CD4-positive, alpha-beta T cell (primary cell): ENCODE measurements around the gene NUP85. TPM values are rescaled to one million over a fixed set of nuclear protein-coding genes. Genes with fewer than 3 reads are reported as not detected.

Source experiments
- ATAC-seq: fragments of 200-7000 bp; cut with Tn5 transposase; one replicate; pipeline ENCODE4 v1.10.0; 2022; ENCODE audit warnings: mild to moderate bottlenecking; ENCODE audit not compliant: poor library complexity
- CTCF ChIA-PET: fragments of 350-600 bp; sonication (Branson Sonifier 250); formaldehyde crosslinking; loops from one replicate; lab custom pipeline; 2021; ENCODE audit warnings: antibody characterized with exemption, inconsistent platforms; lab: Charles Lee
- POLR2A ChIA-PET: fragments of 350-600 bp; sonication (Branson Sonifier 250); formaldehyde crosslinking; loops from one replicate; lab custom pipeline; 2021; ENCODE audit warnings: antibody characterized with exemption, inconsistent platforms; lab: Charles Lee
- DNase-seq, 14 experiments: peaks; one replicate each; pipeline ENCODE4 v3.0.0-alpha.2; 2013 to 2020; ENCODE audit warnings: mixed read lengths in 2 of 14
- H3K27ac ChIP-seq, 2 donors: one replicate each; pipeline versions ENCODE4 v1.5.1 to v1.7.0; 2013; ENCODE audit warnings: low read length in 2 of 2, low read depth in 1 of 2, mild to moderate bottlenecking in 1 of 2
- H3K27me3 ChIP-seq, 2 experiments: 1 replicate in 1 of 2; 2 replicates in 1 of 2; pipeline versions ENCODE4 v1.6.1 to v1.7.0; 2013; ENCODE audit warnings: low read length in 2 of 2, control low read depth in 1 of 2, mild to moderate bottlenecking in 1 of 2, moderate library complexity in 1 of 2; ENCODE audit not compliant: insufficient read depth in 2 of 2, control insufficient read depth in 1 of 2
- H3K36me3 ChIP-seq: one replicate; pipeline ENCODE4 v1.6.1; 2013; ENCODE audit warnings: low read length, control low read depth; ENCODE audit not compliant: insufficient read depth
- H3K4me1 ChIP-seq: one replicate; pipeline ENCODE4 v1.6.1; 2013; ENCODE audit warnings: low read length, control low read depth; ENCODE audit not compliant: insufficient read depth
- H3K4me3 ChIP-seq: one replicate; pipeline ENCODE4 v1.5.1; 2013; ENCODE audit warnings: mild to moderate bottlenecking, low read length, moderate library complexity
- H3K9me3 ChIP-seq, 2 experiments: 1 replicate in 1 of 2; 2 replicates in 1 of 2; pipeline versions ENCODE4 v1.6.1 to v1.7.0; 2013; ENCODE audit warnings: low read length in 2 of 2, mild to moderate bottlenecking in 2 of 2, control low read depth in 1 of 2, moderate library complexity in 1 of 2; ENCODE audit not compliant: control insufficient read depth in 1 of 2, insufficient read depth in 1 of 2
- H3K27ac Mint-ChIP-seq: one replicate; pipeline ENCODE4 v1.8.0; 2020; ENCODE audit warnings: mixed read lengths
- H3K27me3 Mint-ChIP-seq: one replicate; pipeline ENCODE4 v1.8.0; 2021; ENCODE audit warnings: mixed read lengths
- H3K36me3 Mint-ChIP-seq: one replicate; pipeline ENCODE4 v1.8.0; 2021; ENCODE audit warnings: low read depth, mixed read lengths
- H3K4me1 Mint-ChIP-seq: one replicate; pipeline ENCODE4 v1.8.0; 2021; ENCODE audit warnings: low read depth, mixed read lengths
- H3K4me3 Mint-ChIP-seq: one replicate; pipeline ENCODE4 v1.8.0; 2020; ENCODE audit warnings: mild to moderate bottlenecking, mixed read lengths
- H3K9me3 Mint-ChIP-seq: one replicate; pipeline ENCODE4 v1.8.0; 2020; ENCODE audit warnings: mixed read lengths
- CTCF ChIP-seq: fragments of 200-600 bp; IDR thresholded peaks from one replicate; pipeline ENCODE4 v1.8.0; 2022; ENCODE audit warnings: antibody characterized with exemption, mild to moderate bottlenecking
- intact Hi-C, 2 experiments: fragments of 100-400 bp; cut with DNase I in 1 of 2; cut with micrococcal nuclease in 1 of 2; formaldehyde crosslinking; loops; one replicate each; pipeline versions ENCODE4 v1.15.1 to v1.9.0; 2023 to 2025; cut with DNase I, micrococcal nuclease
- total RNA-seq, 174 experiments: library from RNA in 2 of 174; stranded (reverse) in 2 of 174; gene quantifications; one replicate each; pipeline ENCODE4 v1.2.3 and lab custom pipeline; 2021 to 2026

Gene NUP85
- total RNA-seq, 2 experiments from 2014 or later: 84.7 to 89.2 TPM

GRCh38 chr17:75173526-75173925 is 32.0 kb upstream of the NUP85 start:
- DNase-seq: no peak
- POLR2A ChIA-PET: interaction anchor here (1.2 to 2.8 kb wide), 2 partner anchors 10 to 59 kb away, joined by 6 to 9 read pairs; partner anchors contain the start of gene SUMO2
- Histone ChIP-seq H3K4me3 (no peak overlapping the region), H3K36me3 (peaks cover 69% of the 10 kb centered on the region), H3K27ac (no peak overlapping the region), H3K4me1 (peaks cover 20% of the 10 kb centered on the region), H3K9me3 (no peaks in the 10 kb centered on the region), H3K27me3 (no peaks in the 10 kb centered on the region)
- peaks cover 56% of the 10 kb centered on the region for H3K36me3 Mint-ChIP-seq
- H3K27ac Mint-ChIP-seq: no peak overlapping the region
- H3K4me1 Mint-ChIP-seq: peaks cover 19% of the 10 kb centered on the region
- intact Hi-C loops: loop anchor here in 1 of 2 experiments (5.0 to 10.0 kb wide), 2 partner anchors 41 to 209 kb away; partner anchors contain the start of gene NT5C
- TF ChIP-seq CTCF: no peak
- no peak for ATAC-seq
- no peaks in the 10 kb centered on the region for H3K9me3 Mint-ChIP-seq
- no peaks in the 10 kb centered on the region for H3K27me3 Mint-ChIP-seq
- CTCF ChIA-PET: interaction anchor here (0.5 to 2.0 kb wide), 4 partner anchors 28 to 167 kb away, joined by 3 to 9 read pairs (median 6); no protein-coding TSS in a partner anchor
- no peak overlapping the region for H3K4me3 Mint-ChIP-seq

- intact Hi-C loops: loop anchor here in 1 of 2 experiments (5.0 to 10.0 kb wide), 2 partner anchors 43 to 210 kb away; partner anchors contain the start of gene NT5C
- ChIA-PET CTCF (interaction anchor here (1.0 to 1.4 kb wide), 2 partner anchors 25 to 61 kb away, joined by 3 to 7 read pairs; no protein-coding TSS in a partner anchor), POLR2A (interaction anchor here (2.3 to 2.8 kb wide), 2 partner anchors 8 to 21 kb away, joined by 9 read pairs; partner anchors contain the start of genes JPT1 and SUMO2)
- Histone ChIP-seq H3K27ac (no peak overlapping the region), H3K4me3 (no peak overlapping the region), H3K36me3 (peaks cover 75% of the 10 kb centered on the region), H3K9me3 (no peaks in the 10 kb centered on the region), H3K27me3 (no peaks in the 10 kb centered on the region), H3K4me1 (peaks cover 29% of the 10 kb centered on the region)
- DNase-seq: no peak
- Mint-ChIP-seq H3K27ac (no peak overlapping the region), H3K27me3 (no peaks in the 10 kb centered on the region), H3K9me3 (no peaks in the 10 kb centered on the region), H3K4me3 (no peak overlapping the region), H3K4me1 (peaks cover 30% of the 10 kb centered on the region), H3K36me3 (peaks cover 67% of the 10 kb centered on the region)
- TF ChIP-seq CTCF: no peak
- ATAC-seq: no peak
These were observed 30.5 kb upstream of the NUP85 start for GRCh38 chr17:75174996-75175395.

- DNase-seq (no peak), ATAC-seq (no peak)
- ChIA-PET POLR2A (interaction anchor here (1.2 to 2.3 kb wide), 2 partner anchors 22 to 63 kb away, joined by 3 to 9 read pairs; partner anchors contain the start of gene JPT1), CTCF (interaction anchor here (1.0 to 1.4 kb wide), 2 partner anchors 25 to 62 kb away, joined by 3 to 5 read pairs; no protein-coding TSS in a partner anchor)
- Histone ChIP-seq H3K4me1 (peaks cover 35% of the 10 kb centered on the region), H3K4me3 (no peak overlapping the region), H3K27ac (no peak overlapping the region), H3K9me3 (no peaks in the 10 kb centered on the region), H3K27me3 (no peaks in the 10 kb centered on the region), H3K36me3 (peaks cover 74% of the 10 kb centered on the region)
- Mint-ChIP-seq H3K4me3 (no peak overlapping the region), H3K4me1 (peaks cover 42% of the 10 kb centered on the region), H3K27me3 (no peaks in the 10 kb centered on the region), H3K9me3 (no peaks in the 10 kb centered on the region), H3K36me3 (peaks cover 76% of the 10 kb centered on the region), H3K27ac (peak overlapping the region; percentile 39)
- no peak for TF ChIP-seq CTCF
- intact Hi-C loops: loop anchor here in 1 of 2 experiments (10.0 kb wide), 1 partner anchor 212 kb away; no protein-coding TSS in a partner anchor
These were observed 28.9 kb upstream of the NUP85 start for GRCh38 chr17:75176625-75177024.
